NCI-H82 treated with DMSO at 0.1 percent for 48 hours (cell line): ENCODE data around the gene PLCB4.

Experiments used
- DNase-seq: peaks from one replicate; lab custom pipeline; 2025; ENCODE audit not compliant: unreplicated experiment; lab: John Stamatoyannopoulos, UW

The PLCB4 gene

DNA sequence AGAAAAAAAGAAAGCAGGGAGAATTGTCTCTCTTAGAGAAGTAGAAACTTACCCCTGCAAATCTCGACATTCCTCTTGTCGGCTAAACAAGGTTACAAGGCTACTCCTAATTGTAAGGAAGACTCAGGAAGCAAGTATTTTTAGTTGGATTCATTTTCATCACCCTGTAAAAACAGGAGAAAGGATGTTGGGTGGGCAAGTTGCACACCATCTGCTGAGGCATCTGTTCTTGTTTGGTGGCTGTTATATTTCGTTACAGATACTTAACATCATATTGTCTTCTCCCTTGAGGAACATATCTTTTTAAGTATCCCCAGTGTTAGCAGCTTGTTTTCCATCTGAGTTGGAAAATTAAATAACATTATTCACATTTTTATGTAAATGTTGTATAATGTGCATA, 187.5 kb downstream of the PLCB4 start:
- DNase-seq: no peak

GRCh38 chr20:9258901-9259300, 190.0 kb downstream of the PLCB4 start:
- no peak for DNase-seq

DNA sequence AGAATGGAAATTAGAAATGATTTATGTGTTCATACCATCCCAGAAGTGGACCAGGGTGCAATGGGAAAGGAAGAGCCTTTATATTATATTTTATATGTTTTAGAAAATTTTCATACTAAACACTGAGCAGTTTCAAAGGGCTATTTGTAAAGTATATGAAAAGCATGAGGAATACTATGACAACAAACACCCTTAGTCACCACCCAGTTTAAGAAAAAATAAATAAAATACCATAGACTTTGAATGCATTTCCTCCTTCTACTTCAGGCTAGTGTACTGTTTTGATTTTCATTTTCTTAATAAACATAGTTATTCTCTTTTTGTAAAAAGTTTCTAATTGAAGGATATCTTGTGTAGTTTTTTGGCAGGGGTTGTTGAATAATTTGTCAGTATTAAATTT, 191.1 kb downstream of the PLCB4 start:
- no peak for DNase-seq

GRCh38 chr20:9261781-9262180, 192.9 kb downstream of the PLCB4 start:
- DNase-seq: no peak

DNA sequence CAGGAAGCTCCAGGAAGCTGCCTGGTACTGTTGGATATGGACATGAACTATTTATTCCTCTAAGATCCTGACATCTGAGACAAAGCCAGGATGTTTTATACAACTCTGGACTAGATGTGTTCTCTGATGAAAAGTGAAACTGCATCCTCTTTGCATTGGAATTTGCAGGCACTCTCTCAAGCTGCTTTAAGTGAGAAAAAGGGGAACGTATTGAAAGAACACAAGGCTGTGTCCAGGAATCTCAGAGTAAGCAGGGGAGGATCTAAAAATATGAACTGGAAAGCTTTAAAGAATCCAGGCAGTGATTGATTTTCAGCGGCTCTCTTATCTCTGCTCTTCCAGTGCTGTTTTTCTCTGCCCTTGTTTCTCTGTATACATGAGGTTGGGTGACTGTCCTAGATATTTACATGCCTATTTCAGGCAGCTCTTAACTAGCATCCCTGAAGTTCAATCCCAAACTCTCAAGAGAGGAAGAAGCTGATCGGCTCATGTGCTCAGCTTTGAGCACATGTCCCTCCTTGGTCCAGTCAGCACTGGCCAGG, 193.8 kb downstream of the PLCB4 start:
- DNase-seq: no peak

- DNase-seq: no peak
These were observed 200.5 kb downstream of the PLCB4 start for GRCh38 chr20:9269280-9269971.

- DNase-seq: no peak
These were observed 201.9 kb downstream of the PLCB4 start for GRCh38 chr20:9270831-9271230.

- DNase-seq: no peak
These were observed 208.1 kb downstream of the PLCB4 start for GRCh38 chr20:9276966-9277468.

- DNase-seq: no peak
These were observed 211.1 kb downstream of the PLCB4 start for GRCh38 chr20:9279918-9280401.

- DNase-seq: no peak
These were observed 211.8 kb downstream of the PLCB4 start for GRCh38 chr20:9280666-9281065.

DNA sequence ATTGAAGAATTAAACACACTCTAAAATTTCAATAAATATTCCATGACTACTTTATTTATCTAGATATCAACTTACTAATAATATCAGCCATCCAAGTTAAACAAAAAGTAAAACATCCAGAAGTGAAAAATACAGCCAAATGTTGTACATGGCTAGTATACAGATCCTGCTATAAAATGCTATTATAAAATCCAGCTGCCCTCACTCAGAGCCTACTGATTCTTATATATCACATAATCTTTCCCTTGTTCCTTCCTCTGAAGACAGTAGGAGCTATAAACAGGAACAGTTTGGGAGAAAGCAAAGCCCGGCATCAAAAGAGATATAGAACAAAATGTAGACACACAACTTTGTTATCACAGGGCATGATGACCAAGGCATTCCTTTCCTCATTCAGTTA, 212.9 kb downstream of the PLCB4 start:
- DNase-seq: no peak

DNA sequence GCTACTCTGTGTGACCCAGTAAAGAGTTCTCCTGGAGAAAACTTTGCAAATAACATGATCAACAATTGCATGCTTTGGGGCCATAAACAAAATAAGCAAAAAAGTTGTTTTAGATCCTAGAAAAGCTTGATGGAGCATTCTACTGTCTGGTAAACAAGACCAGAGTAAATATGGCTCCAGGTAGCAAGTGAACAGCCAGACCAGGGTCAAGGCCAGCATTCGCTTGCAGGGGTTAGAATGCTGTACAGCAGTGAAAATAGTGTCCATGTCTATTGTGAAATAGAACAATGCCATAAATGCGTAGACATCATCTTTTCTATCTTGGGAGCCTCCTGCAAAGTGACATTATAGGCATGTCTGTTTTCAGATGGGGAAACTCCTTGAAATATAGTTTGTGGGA, 216.7 kb downstream of the PLCB4 start:
- DNase-seq: no peak

DNA sequence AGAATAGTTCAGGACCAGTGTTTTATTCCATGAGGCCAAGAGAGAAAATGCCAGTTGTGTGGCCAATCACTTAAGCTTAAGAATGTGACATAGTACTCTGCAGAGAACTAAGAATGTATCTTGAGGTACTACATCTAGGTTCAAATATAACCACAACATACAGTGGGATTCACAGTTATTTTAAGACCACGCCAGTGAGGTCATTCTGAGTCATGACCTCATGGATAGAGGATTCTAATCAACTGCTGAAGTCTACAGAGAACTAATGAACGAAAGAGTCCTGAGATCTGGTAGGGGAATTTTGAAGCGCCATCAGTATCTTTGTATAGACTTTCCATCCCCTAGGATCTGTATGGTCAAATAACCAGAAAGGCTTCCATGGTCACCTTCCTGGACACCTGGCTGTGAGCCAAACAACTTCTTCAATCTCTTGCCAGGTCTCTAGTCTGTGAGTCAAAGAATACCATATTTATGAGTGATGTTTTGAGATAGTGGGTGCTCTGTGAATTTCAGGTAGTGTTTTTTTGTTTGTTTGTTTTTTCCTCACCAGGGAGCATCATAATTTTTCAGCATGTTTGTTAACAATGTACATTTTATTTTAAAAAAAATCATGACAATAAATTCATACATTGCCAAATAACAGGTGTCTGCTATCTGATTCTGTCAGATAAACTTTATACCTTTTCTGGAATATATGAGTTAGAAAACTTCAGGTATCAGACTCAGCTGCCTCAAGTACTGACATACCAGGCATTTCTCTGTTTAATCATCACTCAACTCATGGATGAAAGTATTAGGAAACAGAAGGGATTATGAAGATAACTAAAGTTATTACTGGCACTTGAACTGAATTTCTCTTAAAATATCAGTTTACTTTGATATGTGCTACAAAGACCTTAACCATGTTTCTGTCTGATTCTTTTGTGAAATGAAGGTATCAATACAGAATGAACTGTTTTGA, 217.9 kb downstream of the PLCB4 start:
- no peak for DNase-seq

- no peak for DNase-seq
These were observed 218.9 kb downstream of the PLCB4 start for GRCh38 chr20:9287826-9288225.

DNA sequence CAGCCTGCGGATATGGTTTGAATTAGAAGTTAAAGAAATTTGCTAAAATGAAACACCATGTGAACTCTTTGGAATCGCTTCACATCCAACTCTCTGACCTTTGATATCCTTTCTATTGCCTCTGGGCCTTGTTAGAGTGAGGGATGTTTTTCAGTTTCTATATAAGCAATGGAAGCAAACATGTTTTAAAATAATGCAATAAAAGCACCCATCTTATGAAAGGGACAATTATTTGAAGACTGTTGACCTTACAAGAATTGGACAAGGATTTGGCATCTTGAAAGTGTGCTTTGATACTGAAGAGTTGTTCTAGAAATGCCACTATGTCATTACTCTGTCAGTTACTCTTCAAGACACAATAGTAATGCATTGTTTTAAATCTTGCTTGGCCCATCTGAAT, 221.4 kb downstream of the PLCB4 start:
- no peak for DNase-seq

DNA sequence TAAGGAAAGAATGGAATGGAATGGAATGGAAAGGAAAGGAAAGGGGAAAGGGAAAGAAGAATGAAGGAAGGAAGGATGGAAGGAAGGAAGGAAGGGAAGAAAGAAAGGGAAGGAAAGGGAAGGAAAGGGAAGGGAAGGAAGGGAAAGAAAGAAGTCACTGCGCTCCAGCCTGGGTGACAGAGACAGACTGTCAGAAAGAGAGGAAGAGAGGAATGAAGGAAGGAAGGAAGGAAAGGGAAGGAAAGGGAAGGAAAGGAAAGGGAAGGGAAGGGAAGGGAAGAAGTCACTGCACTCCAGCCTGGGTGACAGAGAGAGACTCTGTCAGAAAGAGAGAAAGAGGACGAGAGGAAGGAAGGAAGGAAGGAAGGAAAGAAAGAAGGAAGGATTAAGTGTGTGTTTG, 224.3 kb downstream of the PLCB4 start:
- DNase-seq: no peak

GRCh38 chr20:9294041-9294440, 225.2 kb downstream of the PLCB4 start:
- DNase-seq: no peak

DNA sequence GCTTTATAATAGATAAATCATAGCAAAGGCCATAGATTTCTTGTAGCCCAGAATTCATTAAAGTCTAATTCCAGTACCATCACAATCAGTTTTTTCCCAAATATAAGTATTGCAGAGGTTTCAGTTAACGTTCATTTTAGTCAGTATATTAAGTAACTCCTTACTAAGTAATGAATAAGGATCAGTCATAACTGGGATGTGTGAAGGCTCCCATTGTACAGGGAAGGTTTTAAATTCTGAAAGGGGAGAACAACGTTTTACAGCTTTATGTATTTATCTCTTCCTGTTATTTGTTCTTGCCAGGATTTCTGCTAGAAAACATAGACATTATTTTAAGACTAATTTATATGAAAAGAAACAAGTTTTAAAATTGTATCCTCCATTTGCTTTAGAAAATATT, 230.0 kb downstream of the PLCB4 start:
- DNase-seq: no peak

DNA sequence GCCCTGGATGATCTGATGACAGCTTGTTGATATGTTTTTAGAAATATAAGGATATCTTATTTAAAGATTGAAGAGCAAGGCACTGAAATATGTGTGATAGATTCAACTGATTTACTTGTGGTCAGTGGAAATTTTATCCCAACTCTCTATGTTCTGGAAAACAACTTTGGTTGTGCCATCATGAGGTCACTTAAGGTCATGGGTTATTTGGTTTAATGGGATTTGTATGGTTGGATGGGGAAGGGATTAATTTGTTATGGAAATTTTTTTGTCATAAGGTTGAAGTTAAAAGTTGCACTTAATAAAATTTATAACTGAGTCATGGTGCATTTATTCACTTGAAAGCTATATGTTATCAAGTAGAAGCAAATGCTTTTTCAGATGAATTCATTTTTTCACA, 231.2 kb downstream of the PLCB4 start:
- no peak for DNase-seq

DNA sequence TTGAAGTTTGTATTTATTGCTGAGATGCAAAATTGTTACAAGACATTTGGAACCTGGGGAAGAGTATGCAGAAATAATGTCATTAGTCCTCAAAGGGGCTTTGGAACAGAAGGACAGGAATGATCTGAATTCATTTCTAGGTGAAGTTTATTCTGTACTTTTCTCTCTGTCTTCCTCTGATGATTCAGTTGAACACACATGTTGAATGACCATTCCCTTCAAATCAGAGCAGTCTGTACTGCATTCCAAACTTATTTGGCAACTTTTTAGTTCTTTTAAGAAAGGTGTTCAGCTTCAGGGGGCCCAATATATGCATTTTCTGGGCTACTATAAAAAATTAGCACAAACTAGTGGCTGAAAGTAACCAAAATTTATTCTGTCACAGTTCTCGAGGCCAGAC, 231.6 kb downstream of the PLCB4 start:
- no peak for DNase-seq
